GM18861 (cell line): ENCODE results near the gene ARHGEF10L.

Source experiments
- ATAC-seq: cut with Tn5 transposase; IDR thresholded peaks from one replicate; pipeline ENCODE4 v1.9.1; 2021; ENCODE audit not compliant: unreplicated experiment

The ARHGEF10L gene

DNA sequence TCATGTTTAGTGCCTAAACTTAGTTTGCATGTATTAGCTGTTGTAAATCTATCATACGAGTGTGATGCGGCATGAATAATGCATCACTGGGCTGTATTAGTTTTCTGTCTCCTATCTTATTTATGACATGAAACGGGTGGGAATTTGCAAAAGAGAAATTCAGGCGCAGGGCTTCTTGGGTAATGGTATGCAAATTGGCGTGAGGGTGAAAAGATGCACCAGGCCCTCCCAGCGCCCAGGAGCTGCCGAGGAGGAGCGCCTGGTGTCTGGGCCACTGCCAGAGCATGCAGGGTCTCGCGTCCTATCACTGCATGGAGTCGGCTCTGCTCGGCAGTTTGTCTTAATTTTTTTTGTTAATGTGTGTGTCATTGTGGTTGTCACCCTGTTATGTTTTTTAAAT lies 132.7 kb downstream of the ARHGEF10L start:
- ATAC-seq, result no peak

DNA sequence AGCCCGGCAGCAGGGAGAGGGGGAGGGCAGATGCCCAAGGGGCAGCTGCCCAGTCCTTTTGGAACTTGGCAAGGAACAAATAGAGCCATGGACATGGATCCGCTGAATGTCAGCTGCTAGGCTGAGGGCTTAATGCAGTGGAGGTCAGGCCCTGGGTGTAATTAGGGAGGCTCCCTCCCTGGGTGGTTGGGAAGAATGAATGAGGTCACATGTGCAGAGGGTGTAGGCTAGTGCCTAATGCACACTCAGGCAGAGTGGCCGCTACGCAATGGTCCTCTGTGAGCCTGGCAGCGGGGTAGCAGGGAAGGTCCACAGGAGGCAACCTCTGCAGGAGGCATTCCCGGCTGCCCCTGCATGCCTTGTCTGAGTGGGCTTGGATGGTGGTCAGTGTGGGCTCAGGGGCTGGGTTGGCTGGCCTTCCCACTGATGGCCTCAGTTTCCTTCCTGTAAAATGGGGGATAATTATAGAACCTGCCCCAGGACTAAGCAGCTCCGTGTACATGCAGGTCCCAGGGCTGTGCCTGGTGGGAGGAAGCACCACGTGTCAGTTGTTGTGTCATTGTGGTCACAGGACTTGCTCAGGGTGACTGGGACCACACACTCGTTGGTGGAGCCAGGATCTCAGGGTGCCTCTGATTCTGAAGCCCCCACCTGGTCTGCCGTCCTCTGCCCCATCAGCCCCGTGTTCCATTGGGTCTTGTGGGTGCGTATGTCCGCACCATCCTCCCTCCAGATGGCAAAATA lies 134.0 kb downstream of the ARHGEF10L start:
- no peak for ATAC-seq

DNA sequence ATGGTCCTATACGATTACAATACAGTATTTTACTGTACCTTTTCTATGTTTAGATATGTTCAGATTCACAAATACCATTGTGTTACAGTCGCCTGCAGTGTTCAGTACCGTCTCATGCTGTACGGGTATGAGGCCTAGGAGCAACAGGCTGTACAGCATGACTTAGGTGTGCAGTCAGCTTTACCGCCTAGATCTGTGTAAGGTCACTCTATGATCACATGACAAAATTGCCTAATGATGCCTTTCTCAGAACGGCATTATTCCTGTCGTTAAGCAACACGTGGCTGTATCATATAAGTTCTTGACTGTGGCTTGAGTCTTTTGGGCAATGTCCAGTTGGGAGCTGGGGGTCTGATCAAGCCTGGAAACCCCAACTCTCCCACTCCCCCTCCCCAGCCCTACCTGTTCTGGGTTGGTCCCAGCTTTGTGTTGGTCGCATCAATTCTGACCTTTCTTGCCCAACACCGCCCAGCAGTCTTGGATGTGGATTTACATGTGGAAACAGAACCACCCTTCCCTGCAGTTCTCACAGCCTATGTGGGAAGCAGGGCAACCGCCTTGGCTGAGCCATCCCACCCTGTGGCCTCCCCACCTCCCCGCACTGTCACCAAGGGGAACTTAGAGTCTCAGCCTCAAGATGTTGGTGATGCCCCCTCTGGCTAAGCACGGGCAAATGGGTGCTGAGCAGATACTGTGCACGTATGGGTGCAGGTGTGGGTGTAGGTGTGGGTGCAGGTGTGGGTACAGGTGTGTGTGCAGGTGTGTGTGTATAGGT lies 135.4 kb downstream of the ARHGEF10L start:
- ATAC-seq, result no peak

DNA sequence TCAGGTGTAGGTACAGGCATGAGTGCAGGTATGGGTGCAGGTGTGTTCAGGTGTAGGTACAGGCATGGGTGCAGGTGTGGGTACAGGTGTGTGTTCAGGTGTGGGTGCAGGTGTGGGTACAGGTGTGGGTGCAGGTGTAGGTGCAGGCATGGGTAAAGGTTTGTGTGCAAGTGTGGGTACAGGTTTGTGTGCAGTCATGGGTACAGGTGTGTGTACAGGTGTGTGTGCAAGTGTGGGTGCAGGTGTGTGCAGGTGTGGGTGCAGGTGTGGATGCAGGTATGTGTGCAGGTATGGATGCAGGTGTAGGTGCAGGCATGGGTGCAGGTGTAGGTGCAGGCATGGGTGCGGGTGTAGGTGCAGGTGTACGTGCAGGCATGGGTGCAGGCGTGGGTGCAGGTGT lies 136.2 kb downstream of the ARHGEF10L start:
- no peak for ATAC-seq

DNA sequence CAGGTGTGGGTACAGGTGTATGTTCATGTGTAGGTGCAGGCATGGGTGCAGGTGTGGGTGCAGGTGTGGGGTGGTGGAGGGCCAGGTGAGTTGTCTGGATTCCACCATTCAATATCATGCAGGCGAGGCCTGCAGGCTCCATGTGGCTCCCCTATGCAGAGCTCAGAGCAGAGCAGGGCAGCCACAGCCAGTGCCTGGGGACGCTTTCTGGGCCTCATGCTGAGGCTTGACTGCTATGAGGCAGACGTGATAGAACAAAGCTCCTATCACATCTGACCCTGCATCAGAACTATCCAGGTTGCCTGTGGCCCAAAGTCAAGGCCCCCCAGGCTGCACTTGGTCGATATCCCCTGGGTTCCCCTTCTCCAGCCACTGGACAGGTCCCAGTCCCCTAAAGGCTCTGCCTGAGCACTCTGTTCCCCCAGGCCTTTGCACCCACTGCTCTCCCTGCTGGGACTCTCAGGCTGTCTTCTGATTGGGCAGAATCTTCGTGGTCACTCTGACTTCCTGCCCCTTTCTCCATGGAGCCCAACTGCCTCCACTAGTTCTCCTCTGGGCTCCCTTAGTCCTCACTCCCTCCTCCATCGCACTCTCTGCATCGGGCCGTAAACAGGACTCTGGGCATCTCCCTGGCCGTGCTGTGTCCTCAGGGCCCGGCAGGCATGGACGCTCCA lies 137.0 kb downstream of the ARHGEF10L start:
- no peak for ATAC-seq

DNA sequence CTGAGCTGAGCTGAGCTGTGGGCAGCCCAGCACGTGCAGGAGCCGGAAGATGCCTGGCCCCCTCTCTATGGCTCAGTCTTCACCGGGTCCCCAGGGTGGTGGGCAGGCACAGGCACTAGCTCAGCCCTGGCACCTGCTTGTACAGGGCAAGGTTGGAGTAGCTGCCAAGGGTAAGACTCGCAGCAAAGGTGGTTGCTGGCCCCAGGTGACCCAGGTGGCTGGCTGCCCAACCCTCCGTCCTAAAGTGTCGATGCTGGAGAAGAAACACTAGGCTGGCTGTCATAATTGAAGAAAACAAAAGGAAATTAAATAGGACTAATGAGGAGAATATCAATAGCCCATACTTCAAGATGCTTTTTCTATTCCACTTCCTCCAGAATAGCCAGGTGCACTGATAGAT lies 138.5 kb downstream of the ARHGEF10L start:
- ATAC-seq, result no peak

DNA sequence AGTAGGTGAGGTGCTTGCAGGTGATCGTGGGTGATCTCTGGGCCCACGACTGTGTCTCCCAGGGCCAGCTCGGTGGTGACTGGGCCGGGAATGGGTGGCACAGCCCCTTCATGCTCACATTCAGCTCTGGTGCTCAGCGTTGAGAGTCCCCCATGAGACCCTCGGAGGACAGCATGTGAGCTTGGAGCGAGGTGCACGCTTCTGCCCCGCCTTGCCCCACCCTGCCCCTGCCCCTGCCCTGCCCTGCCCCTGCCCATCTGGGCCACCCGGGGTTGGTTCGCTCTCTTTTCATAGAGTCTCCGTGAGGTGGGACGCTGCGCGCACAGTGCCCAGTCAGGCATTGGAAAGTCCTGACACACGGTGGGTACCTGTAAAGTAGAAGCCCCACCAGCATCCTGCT lies 140.4 kb downstream of the ARHGEF10L start:
- ATAC-seq, result no peak

DNA sequence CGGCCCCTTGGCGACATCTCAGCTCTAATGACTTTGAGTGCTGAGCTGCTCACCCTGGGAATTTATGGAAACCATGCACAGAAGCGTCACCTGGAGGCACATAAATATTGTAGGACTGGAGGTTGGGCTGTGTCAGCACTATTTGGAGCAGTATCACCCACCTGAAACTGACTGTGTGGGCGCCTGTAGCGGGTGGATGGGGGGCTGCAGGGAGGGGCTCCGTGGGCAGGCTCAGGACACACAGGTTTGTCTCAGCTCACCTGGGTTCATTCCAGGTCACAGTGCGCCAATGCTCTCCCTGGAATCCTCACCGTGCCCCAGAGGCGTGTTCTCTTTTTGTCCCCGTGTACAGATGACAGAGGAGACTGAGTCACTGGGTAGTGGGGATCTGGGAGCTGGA lies 140.8 kb downstream of the ARHGEF10L start:
- no peak for ATAC-seq

DNA sequence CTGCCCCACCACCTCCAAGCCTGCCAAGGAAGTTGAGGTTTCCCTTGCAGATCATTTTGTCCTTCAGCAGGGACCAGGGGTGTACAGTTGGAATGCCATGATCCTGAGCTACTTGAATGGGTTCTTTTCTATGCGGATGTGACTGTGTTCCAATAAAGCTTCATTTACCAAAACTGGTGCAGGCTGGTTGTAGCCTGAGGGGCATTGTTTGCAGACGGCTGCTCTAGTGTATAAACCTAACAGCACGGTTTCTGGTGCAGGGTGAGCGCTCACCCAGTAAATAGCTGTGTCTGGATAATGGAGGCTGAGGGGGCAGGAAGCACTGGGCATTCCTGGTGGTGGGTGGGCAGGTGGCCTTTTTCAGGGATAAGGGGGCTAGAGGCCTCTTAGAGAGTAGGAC lies 142.9 kb downstream of the ARHGEF10L start:
- no peak for ATAC-seq

DNA sequence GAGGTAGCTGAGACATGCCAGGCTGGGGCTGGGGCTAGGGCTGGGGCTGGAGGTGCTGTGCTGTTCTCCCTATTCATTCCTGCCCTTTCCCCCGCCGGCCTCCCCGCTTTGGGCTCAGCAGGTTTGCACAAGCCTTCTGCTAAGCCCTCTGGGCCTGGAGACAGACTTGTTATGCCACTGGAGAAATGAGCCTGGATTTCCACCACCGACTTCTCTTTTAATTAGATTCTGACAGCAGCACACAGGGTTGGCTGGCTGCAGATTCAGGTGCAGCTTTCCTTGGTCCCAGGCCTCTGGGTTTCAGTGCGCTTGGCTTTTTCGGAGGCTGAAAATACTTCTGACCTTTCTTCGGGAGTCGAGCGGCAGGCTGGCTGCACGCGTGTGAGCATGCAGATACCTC lies 144.1 kb downstream of the ARHGEF10L start:
- no peak for ATAC-seq

DNA sequence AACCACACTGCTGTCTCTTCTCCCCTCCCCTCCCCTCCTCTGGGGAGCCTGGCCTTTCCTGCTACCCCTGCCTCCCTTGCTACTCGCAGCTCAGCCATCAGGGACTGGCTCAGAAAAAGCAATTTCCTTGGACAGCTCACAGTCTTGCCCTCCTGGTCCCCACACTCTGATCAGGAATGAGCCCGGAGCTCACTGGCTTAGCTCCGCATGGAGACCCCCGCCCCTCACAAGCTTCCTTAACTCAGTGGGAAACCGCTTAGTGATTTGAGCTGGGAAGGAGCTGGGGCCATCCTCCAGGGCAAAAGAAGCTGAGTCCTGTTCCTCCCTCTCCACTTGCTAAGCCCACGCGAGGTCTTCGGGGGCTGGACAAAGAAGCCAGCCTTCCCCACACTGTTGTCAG lies 145.3 kb downstream of the ARHGEF10L start:
- no peak for ATAC-seq

DNA sequence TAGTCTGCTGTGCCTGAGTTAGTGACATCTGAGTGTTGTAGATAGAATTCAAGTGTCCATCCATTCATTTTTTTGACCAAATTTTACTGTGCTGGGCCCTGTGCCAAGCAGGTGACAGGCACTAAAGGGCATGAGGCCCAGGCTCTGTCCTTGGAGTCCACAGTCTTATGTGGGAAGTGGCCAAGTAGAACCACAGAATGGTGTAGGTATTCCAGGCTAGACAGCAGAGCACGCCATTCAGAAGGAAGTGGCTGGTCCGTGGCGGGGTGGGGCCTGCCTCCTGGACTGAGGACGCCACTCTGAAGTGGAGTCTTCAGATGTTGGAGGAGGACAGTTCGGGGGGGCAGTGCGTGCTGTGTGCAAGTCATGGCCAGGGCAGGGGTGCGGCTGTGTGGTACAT lies 146.8 kb downstream of the ARHGEF10L start:
- no peak for ATAC-seq

DNA sequence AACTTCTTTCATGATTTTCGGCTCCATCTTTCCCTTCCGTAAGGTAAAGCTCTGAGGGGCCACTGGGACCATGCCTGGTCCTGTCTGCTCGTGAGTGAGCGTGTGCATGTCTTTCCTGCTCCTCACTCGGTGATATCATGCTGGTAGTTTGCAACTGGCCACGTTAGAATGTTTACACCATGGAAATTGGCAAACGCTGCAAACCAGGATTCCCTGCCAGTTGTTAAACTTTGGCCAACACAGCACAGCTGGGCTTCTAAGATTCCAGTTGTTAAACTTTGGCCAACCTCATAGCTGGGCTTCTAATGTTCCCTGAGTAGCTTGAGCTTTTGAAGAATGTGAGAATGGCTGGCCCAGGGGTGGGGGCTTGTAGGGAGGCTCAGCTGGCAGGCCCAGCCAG lies 147.6 kb downstream of the ARHGEF10L start:
- no peak for ATAC-seq

DNA sequence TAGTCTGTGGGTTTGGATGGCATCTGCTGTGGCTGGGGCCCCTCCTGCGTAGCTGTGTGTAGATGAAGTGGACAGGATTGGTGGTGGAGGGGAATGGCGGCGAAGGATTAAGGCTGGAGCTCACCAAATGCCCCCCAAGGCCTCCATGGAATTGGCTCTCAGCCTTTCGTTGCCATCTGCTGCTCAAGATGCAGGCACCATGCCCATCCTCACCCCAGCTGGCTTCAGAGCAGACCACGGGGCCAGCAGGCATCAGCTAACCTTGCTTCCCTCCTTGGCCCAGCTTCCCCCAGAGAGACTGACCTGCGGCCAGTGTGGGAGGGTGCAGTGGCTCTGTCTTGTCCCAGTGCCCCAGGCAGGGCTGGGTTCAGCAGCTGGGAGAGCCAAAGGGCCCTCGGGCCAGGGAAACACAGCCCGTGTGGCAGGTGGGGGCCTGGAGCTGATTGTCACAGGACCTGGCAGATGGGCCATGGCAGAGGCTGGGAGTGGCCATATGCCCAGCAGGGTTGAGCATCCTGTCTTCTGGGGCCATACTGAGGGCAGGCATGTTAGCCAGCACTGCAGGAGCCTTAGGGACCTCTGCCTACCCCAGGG lies 148.8 kb downstream of the ARHGEF10L start:
- no peak for ATAC-seq

DNA sequence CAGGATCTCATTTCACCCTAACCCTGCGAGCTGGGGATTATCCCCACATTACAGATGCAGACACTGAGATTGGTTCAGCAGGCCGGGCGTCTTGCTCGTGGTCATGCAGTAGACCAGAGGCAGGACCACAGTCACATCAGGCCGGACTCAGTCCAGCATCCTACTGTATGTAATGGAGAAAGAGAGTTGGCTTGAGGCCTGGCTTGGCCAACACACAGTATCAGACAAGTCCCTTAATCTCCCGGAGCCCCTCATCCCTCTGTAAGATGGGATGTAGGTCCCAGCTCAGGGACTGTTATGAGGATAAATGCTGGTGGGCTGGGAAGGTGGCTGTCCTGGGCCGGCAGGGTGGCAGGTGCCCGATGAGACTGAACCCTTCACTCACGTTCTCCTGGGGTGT lies 149.5 kb downstream of the ARHGEF10L start:
- ATAC-seq, result no peak

DNA sequence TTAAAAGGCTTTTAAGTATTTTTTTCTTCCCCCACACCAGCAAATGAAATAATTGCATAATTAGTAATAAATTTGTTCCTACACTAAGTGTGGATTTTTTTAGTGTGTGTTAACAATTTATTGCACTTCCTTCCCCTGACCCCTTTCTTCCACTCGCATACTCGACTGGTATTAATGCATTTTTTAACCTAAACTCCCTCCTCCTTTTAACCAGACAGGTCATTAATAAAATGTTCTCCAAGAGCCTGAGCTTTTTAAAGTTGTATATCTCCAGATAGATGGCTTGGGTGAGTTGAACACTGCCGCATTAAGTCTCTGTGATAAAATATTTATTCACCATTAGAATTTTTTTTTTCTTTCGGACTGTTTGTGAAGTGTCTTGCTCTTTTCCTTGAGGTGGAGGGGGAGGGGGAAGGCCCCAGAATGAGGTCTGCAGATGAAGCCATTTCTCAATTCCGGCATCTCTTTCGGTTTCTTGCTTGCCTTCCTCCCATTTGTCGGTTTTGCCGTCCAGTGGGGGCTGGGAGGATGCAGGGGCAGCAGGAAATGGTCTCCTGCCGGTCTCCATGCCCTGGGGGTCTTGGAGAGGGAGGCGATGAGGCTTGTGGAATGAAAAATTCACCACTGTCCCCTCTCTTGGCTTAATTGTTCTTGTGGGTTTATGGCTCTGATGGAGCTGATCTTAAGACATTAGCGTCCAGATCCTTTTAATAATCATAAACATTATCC lies 151.6 kb downstream of the ARHGEF10L start:
- ATAC-seq, result no peak

DNA sequence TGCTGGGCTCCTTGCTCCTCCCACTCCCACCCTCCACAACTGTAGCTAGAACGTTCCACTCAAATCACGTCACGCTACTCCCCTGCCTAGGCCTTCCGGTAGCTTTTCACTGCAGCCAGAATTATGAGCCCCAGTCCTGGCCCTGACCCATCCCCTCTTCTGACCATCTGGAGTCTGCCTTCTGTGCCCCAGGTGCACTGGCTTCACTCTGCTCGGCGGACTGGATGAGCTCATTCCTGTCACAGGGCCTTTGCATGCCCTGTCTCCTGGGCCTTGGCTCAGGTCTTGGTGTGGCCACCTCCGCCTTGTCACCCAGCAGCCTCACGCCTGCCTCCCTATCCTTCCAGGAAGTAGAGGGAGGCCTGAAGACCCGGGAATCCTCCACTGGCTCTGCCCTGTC lies 153.1 kb downstream of the ARHGEF10L start:
- no peak for ATAC-seq

DNA sequence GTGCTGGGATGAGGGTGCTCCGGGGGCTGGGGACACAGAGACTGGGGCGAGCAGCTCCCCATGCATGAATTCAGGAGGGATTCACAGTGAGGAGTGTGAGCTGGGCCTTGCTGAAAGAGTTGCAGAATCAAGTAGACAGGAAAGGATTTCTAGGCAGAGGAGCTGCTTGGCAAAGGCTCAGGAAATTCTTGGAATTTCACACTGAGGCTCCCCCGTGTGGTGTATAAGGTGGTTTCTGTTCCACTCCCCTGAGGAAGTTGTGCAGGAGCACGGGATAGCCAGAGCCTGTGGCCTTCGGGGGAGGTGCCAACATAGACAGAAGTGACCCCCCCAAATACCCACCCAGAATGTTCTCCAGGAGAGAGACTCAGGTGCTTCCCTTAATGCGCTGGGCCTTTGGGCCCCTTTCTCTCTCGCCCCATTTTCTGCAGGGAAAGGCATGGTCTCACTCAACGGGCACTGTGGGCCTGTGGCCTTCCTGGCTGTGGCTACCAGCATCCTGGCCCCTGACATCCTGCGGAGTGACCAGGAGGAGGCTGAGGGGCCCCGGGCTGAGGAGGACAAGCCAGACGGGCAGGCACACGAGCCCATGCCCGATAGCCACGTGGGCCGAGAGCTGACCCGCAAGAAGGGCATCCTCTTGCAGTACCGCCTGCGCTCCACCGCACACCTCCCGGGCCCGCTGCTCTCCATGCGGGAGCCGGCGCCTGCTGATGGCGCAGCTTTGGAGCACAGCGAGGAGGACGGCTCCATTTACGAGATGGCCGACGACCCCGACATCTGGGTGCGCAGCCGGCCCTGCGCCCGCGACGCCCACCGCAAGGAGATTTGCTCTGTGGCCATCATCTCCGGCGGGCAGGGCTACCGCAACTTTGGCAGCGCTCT lies 157.2 kb downstream of the ARHGEF10L start:
- no peak for ATAC-seq

DNA sequence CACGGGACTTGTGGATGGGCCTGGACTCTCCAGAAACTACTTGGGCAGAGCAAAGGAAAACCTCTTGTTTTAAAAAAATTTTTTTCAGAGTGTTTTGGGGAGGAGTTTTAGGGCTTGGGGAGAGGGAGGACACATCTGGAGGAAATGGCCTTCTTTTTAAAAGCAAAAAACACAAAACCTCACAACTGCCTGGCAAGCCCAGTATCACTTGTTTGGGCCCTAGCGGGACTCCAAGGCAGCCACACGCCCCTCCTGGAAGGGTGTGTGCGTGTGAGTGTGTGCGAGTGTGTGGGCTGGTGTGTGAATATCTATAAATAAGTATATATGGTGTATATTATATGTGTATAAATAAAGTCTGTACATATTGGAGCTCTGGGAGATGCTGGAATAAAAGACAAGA lies 158.0 kb downstream of the ARHGEF10L start:
- ATAC-seq, result no peak

DNA sequence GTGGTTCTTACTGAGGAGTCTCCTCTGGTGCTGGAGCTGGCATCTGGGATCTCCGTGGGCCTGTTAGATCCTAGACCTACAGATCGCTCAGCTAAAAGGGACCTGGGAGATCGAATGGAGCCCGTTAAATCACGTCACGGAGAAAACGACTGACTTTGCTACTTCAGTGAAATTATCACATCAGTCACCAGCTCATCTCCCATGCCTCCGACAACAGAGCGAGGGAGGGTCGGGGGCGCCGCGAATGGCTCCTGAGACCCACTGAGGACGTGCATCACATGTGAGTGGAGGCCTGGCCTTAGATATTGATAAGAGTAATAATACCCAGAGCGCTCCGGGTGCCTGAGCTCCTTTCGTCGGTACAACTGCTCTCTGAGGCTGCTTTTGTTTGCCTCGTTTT lies 160.1 kb downstream of the ARHGEF10L start:
- ATAC-seq, result no peak
